Trophoblast cell (in vitro differentiated cells and primary cell): ENCODE data around the gene COPZ2.
"Not testable (repeated sequence)": the region's sequence is repeated elsewhere in the genome, so short reads cannot be mapped to it uniquely, and the experiment has no call there.

Experiments
- DNase-seq, 2 donors: peaks; one replicate each; pipeline ENCODE4 v3.0.0-alpha.2; 2016
- H2AFZ ChIP-seq: 2 replicates; pipeline ENCODE4 v1.6.1; 2013; ENCODE audit warnings: low read length, moderate library complexity, mild to moderate bottlenecking; ENCODE audit not compliant: insufficient read depth, poor library complexity
- H2AK5ac ChIP-seq: 2 replicates; pipeline ENCODE4 v1.6.1; 2013; ENCODE audit warnings: mild to moderate bottlenecking, low read length
- H2BK120ac ChIP-seq: 2 replicates; pipeline ENCODE4 v1.6.1; 2013; ENCODE audit warnings: low read length, mild to moderate bottlenecking, moderate library complexity; ENCODE audit not compliant: insufficient read depth, poor library complexity
- H2BK12ac ChIP-seq: 2 replicates; pipeline ENCODE4 v1.6.1; 2013; ENCODE audit warnings: mild to moderate bottlenecking, low read length, moderate library complexity
- H2BK5ac ChIP-seq: 2 replicates; pipeline ENCODE4 v1.6.1; 2013; ENCODE audit warnings: low read length, low read depth, moderate library complexity, mild to moderate bottlenecking; ENCODE audit not compliant: poor library complexity
- H3K14ac ChIP-seq: 2 replicates; pipeline ENCODE4 v1.6.1; 2013; ENCODE audit warnings: mild to moderate bottlenecking, low read length
- H3K18ac ChIP-seq: 2 replicates; pipeline ENCODE4 v1.6.1; 2013; ENCODE audit warnings: mild to moderate bottlenecking, low read length
- H3K23ac ChIP-seq: 2 replicates; pipeline ENCODE4 v1.6.1; 2013; ENCODE audit warnings: low read length
- H3K27ac ChIP-seq: 2 replicates; pipeline ENCODE4 v1.5.1; 2013; ENCODE audit warnings: low read depth, mild to moderate bottlenecking, inconsistent platforms, low read length, moderate library complexity
- H3K27me3 ChIP-seq: 2 replicates; pipeline ENCODE4 v1.6.1; 2013; ENCODE audit warnings: inconsistent platforms, mild to moderate bottlenecking, low read length, moderate library complexity; ENCODE audit not compliant: insufficient read depth
- H3K36me3 ChIP-seq, 2 experiments: 1 replicate in 1 of 2; 2 replicates in 1 of 2; pipeline ENCODE4 v1.6.1; 2013; ENCODE audit warnings: low read length in 2 of 2, mild to moderate bottlenecking in 2 of 2, moderate library complexity in 1 of 2; ENCODE audit not compliant: insufficient read depth in 2 of 2, control insufficient read depth in 1 of 2
- H3K4ac ChIP-seq: 2 replicates; pipeline ENCODE4 v1.6.1; 2013; ENCODE audit warnings: low read depth, mild to moderate bottlenecking, low read length, moderate library complexity
- H3K4me1 ChIP-seq, 2 experiments: 1 replicate in 1 of 2; 2 replicates in 1 of 2; pipeline ENCODE4 v1.6.1; 2013; ENCODE audit warnings: low read length in 2 of 2, mild to moderate bottlenecking in 2 of 2, moderate library complexity in 1 of 2; ENCODE audit not compliant: insufficient read depth in 2 of 2, control insufficient read depth in 1 of 2
- H3K4me2 ChIP-seq: 2 replicates; pipeline ENCODE4 v1.6.1; 2013; ENCODE audit warnings: inconsistent platforms, mild to moderate bottlenecking, low read length, moderate library complexity
- H3K4me3 ChIP-seq: 2 replicates; pipeline ENCODE4 v1.5.1; 2013; ENCODE audit warnings: mild to moderate bottlenecking, low read depth, low read length, inconsistent platforms
- H3K79me1 ChIP-seq: one replicate; pipeline ENCODE4 v1.6.1; 2013; ENCODE audit warnings: low read length
- H3K79me2 ChIP-seq: 2 replicates; pipeline ENCODE4 v1.6.1; 2013; ENCODE audit warnings: low read length, mild to moderate bottlenecking; ENCODE audit not compliant: control insufficient read depth, insufficient read depth, poor library complexity
- H3K9ac ChIP-seq: 2 replicates; pipeline ENCODE4 v1.6.1; 2013; ENCODE audit warnings: mild to moderate bottlenecking, low read length
- H3K9me3 ChIP-seq: 2 replicates; pipeline ENCODE4 v1.6.1; 2013; ENCODE audit warnings: low read depth, mild to moderate bottlenecking, control low read depth, inconsistent platforms, low read length; ENCODE audit not compliant: insufficient read depth
- H4K12ac ChIP-seq: 2 replicates; pipeline ENCODE4 v1.6.1; 2013; ENCODE audit warnings: low read depth, mild to moderate bottlenecking, low read length, moderate library complexity
- H4K8ac ChIP-seq: 2 replicates; pipeline ENCODE4 v1.6.1; 2013; ENCODE audit warnings: low read depth, mild to moderate bottlenecking, low read length, moderate library complexity
- H4K91ac ChIP-seq: one replicate; pipeline ENCODE4 v1.6.1; 2013; ENCODE audit warnings: low read depth, mild to moderate bottlenecking, low read length, moderate library complexity
- WGBS: extraction: QIAGEN DNeasy Blood & Tissue Kit; methylation state at CpG from one replicate; pipeline ENCODE4 v1.1.7; 2013; ENCODE audit warnings: missing lambda C conversion rate; ENCODE audit not compliant: insufficient read length, insufficient coverage; ENCODE audit errors: extremely low coverage; 5-methylcytosine and 5-hydroxymethylcytosine counted together

COPZ2 gene

DNA sequence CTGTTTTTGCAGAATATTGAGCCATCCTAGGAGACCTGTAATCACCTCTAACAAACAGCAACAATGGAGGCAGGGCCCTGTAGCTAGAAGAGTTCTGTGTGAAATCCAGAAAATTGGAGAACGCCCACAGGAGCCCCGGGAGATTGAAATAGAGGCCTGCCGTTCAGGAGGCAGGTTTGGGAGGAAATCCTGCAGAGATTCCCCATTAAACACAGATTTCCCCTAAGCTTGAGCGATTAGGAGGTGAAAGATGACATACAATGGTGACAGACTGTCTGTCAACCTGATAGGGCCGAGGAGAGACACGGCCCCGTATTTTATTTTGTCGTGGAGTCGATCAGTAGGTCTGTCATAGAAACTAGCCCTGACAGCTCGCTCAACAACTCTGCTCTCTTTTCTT lies 48.4 kb downstream of the COPZ2 start:
- no peak overlapping the region for H3K4me2 ChIP-seq
- no peak overlapping the region for H3K23ac ChIP-seq
- H2AFZ ChIP-seq: no peak overlapping the region
- no peaks in the 10 kb centered on the region for H3K79me2 ChIP-seq
- no peaks in the 10 kb centered on the region for H3K27me3 ChIP-seq
- H3K79me1 ChIP-seq: no peaks in the 10 kb centered on the region
- H2AK5ac ChIP-seq: no peak overlapping the region
- no peak overlapping the region for H2BK120ac ChIP-seq
- H3K18ac ChIP-seq: no peak overlapping the region
- peaks cover 0 to 2% of the 10 kb centered on the region in 2 experiments for H3K36me3 ChIP-seq
- H3K27ac ChIP-seq: no peak overlapping the region
- WGBS: no CpG with 5 or more reads among the region's 10 CpGs
- H3K14ac ChIP-seq: no peak overlapping the region
- peaks cover 5% of the 10 kb centered on the region for H3K9me3 ChIP-seq
- no peak overlapping the region for H3K4ac ChIP-seq
- no peak for DNase-seq
- no peak overlapping the region for H2BK12ac ChIP-seq
- no peak overlapping the region for H3K9ac ChIP-seq
- no peak overlapping the region for H4K91ac ChIP-seq
- no peak overlapping the region for H4K8ac ChIP-seq
- peaks cover 6 to 7% of the 10 kb centered on the region in 2 experiments for H3K4me1 ChIP-seq
- no peak overlapping the region for H4K12ac ChIP-seq
- H2BK5ac ChIP-seq: no peak overlapping the region
- no peak overlapping the region for H3K4me3 ChIP-seq

DNA sequence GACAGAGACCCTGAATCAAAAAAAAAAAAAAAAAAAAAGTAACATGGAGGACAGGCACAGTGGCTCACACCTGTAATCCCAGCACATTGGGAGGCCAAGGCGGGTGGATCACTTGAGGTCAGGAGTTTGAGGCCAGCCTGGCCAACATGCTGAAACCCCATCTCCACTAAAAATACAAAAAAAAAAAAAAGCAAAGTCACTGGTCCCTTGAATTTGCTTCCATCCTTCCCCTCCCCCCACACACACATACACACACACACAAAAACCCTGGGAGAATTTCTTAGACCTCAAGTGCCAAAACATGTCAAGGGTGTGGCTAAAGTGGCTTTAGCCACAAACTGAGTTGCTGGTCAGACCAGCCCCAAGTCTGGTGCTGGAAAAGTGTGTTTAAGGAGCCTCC lies 49.2 kb downstream of the COPZ2 start:
- no CpG with 5 or more reads among the region's 1 CpG for WGBS

DNA sequence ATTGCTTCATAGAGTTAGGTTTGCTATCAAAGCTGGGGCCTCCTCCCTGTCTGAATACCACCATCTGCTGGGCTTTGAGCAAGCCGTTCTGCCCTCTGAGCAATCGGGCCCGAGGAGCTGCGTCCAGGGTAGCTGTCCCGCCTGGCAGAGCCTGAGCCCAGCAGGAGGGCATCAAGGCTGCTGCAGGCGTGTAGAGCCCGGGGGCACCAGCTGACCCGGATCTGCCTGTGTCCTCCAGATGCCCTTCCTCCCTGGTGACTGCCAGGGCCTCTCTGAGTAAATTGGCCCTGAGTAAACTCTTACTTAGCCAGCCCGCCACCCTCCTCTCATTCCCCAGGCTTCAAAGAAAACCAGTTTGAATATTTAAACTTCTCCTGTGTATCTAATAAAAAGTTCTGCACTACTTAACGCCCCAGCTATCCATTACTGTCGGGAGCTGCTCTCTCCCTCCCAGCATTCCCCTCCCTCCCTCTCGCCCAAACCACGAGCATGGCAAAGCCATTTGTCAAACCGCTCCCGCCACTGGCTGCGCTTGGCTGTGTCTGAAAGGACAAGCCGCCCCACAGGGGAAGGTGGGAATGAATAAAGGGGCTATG lies 50.3 kb downstream of the COPZ2 start:
- H3K4me1 ChIP-seq: peaks cover 6 to 7% of the 10 kb centered on the region in 2 experiments
- no peak overlapping the region for H3K23ac ChIP-seq
- H3K4me3 ChIP-seq: no peak overlapping the region
- H4K91ac ChIP-seq: no peak overlapping the region
- no peak overlapping the region for H3K27ac ChIP-seq
- no peak overlapping the region for H3K18ac ChIP-seq
- DNase-seq: no peak
- H4K8ac ChIP-seq: no peak overlapping the region
- no peaks in the 10 kb centered on the region for H3K27me3 ChIP-seq
- no CpG with 5 or more reads among the region's 17 CpGs for WGBS
- no peak overlapping the region for H2AK5ac ChIP-seq
- no peak overlapping the region for H2BK120ac ChIP-seq
- H3K4me2 ChIP-seq: no peak overlapping the region
- H4K12ac ChIP-seq: no peak overlapping the region
- H2BK12ac ChIP-seq: no peak overlapping the region
- no peak overlapping the region for H2AFZ ChIP-seq
- H3K79me2 ChIP-seq: no peaks in the 10 kb centered on the region
- H3K36me3 ChIP-seq: peaks cover 8 to 9% of the 10 kb centered on the region in 2 experiments
- H3K4ac ChIP-seq: no peak overlapping the region
- no peaks in the 10 kb centered on the region for H3K79me1 ChIP-seq
- H3K9ac ChIP-seq: no peak overlapping the region
- H2BK5ac ChIP-seq: no peak overlapping the region
- no peak overlapping the region for H3K14ac ChIP-seq
- peaks cover 5% of the 10 kb centered on the region for H3K9me3 ChIP-seq

More for the DNA sequence above, 49.2 kb downstream of the COPZ2 start:
- not testable (repeated sequence) for H3K4me1 ChIP-seq, H3K4me3 ChIP-seq, H2AK5ac ChIP-seq, H3K14ac ChIP-seq, H3K27me3 ChIP-seq, H4K91ac ChIP-seq, H3K36me3 ChIP-seq, H3K4me2 ChIP-seq, H2BK5ac ChIP-seq, H3K18ac ChIP-seq, H2BK12ac ChIP-seq, H3K9me3 ChIP-seq, H2AFZ ChIP-seq, H3K9ac ChIP-seq, H4K8ac ChIP-seq, H3K79me1 ChIP-seq, H2BK120ac ChIP-seq, DNase-seq, H3K27ac ChIP-seq, H3K79me2 ChIP-seq, H3K4ac ChIP-seq, H3K23ac ChIP-seq, H4K12ac ChIP-seq

DNA sequence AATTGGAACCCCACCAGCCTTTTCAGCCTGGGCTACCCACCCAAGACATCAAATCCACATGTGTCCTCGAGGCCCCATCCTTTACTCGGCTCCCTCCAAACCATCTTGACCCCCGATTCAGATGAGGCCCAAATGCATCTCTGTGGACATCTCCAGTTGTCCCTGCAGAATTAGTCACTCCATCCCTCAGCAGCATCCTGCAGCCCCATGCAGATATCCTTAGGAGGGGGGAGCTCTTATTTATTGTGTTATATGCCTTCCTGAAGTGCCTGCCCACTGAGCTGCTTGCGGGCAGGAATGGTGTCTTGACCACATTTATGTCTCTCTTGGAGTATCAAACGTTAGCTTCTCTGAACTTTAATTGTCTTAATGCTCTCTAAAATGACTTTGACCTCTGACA lies 51.1 kb downstream of the COPZ2 start:
- WGBS: no CpG with 5 or more reads among the region's 5 CpGs
- H3K23ac ChIP-seq: no peak overlapping the region
- no peak overlapping the region for H2BK120ac ChIP-seq
- no peaks in the 10 kb centered on the region for H3K27me3 ChIP-seq
- H4K12ac ChIP-seq: no peak overlapping the region
- H2AK5ac ChIP-seq: no peak overlapping the region
- H3K9ac ChIP-seq: no peak overlapping the region
- no peak overlapping the region for H3K14ac ChIP-seq
- H3K36me3 ChIP-seq: peaks cover 15 to 17% of the 10 kb centered on the region in 2 experiments
- no peak overlapping the region for H4K91ac ChIP-seq
- no peak overlapping the region for H3K27ac ChIP-seq
- H4K8ac ChIP-seq: no peak overlapping the region
- H3K9me3 ChIP-seq: peaks cover 5% of the 10 kb centered on the region
- DNase-seq: no peak
- no peak overlapping the region for H2AFZ ChIP-seq
- H3K4me1 ChIP-seq: peaks cover 6 to 7% of the 10 kb centered on the region in 2 experiments
- no peak overlapping the region for H3K18ac ChIP-seq
- H3K79me1 ChIP-seq: no peaks in the 10 kb centered on the region
- no peak overlapping the region for H3K4me2 ChIP-seq
- no peaks in the 10 kb centered on the region for H3K79me2 ChIP-seq
- H3K4ac ChIP-seq: no peak overlapping the region
- H2BK12ac ChIP-seq: no peak overlapping the region
- no peak overlapping the region for H3K4me3 ChIP-seq
- H2BK5ac ChIP-seq: no peak overlapping the region
